ENCODE data around the gene ITLN1.

DNA sequence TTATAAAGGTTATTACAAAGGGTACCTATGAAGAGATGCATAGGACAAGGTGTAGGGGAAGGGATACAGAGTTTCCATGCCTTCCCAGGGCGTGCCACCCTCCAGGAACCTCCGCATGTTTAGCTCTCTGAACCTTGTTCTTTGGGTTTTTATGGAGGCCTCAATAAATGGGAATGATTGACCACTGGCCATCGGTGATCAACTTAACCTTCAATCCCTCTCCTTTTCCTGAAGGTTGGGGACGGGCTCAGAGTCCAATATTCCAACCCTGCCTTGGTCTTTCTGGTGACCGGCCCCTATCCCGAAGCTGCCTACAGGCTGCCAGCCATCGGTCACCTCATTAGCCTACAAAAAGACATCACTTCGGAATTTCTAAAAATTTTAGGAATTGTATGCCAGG is 34.0 kb downstream of the ITLN1 start:
- TF ChIP-seq POLR2A (IDR thresholded peaks at IDR 0.05; ENCODE audit: low read depth, low read length) (no peak), TAF1 (IDR thresholded peaks at IDR 0.05; ENCODE audit: low read depth, low read length) (no peak), POLR2AphosphoS5 (IDR thresholded peaks at IDR 0.05; ENCODE audit: low read depth, low read length) (no peak), POU2F2 (IDR thresholded peaks at IDR 0.05; ENCODE audit: low read depth, low read length) (no peak)
